Stimulated activated CD4-positive, alpha-beta T cell treated with anti-CD3 and anti-CD28 coated beads, Interleukin-12 subunit alpha, Interleukin-12 subunit beta, amount 100 ng/mL, for 24 hours (primary cell): ENCODE measurements around the gene POTEB3.
"Not testable (repeated sequence)": the region's sequence is repeated elsewhere in the genome, so short reads cannot be mapped to it uniquely, and the experiment has no call there.

Experiments
- DNase-seq, 2 experiments: peaks; one replicate each; pipeline ENCODE4 v3.0.0-alpha.2; 2020; ENCODE audit warnings: low read depth in 2 of 2

The POTEB3 gene

GRCh38 chr15:21440399-21440798 is at the start of gene POTEB3:
Gene POTEB3, minus strand, starts transcription at chr15:21440499. Its CDS starts 488 bp downstream, at chr15:21440011.
- DNase-seq = not testable (repeated sequence)

- not testable (repeated sequence) for DNase-seq
Observed at GRCh38 chr15:21453683-21454082, 13.4 kb upstream of the POTEB3 start.

- DNase-seq = not testable (repeated sequence)
Observed at GRCh38 chr15:21451920-21452563, 11.7 kb upstream of the POTEB3 start.

GRCh38 chr15:21451487-21451886 is 11.2 kb upstream of the POTEB3 start:
- DNase-seq = not testable (repeated sequence)

- DNase-seq = not testable (repeated sequence)
Observed at GRCh38 chr15:21407366-21407765, 32.9 kb downstream of the POTEB3 start.

GRCh38 chr15:21401531-21401930 is 38.8 kb downstream of the POTEB3 start:
- DNase-seq = not testable (repeated sequence)

- not testable (repeated sequence) for DNase-seq
Observed at GRCh38 chr15:21399111-21399510, 41.2 kb downstream of the POTEB3 start.

- not testable (repeated sequence) for DNase-seq
Observed at GRCh38 chr15:21398511-21398910, 41.8 kb downstream of the POTEB3 start.

- DNase-seq = not testable (repeated sequence)
Observed at GRCh38 chr15:21397656-21398055, 42.6 kb downstream of the POTEB3 start.

- not testable (repeated sequence) for DNase-seq
Observed at GRCh38 chr15:21397186-21397585, 43.1 kb downstream of the POTEB3 start.

- not testable (repeated sequence) for DNase-seq
Observed at GRCh38 chr15:21385961-21386360, 54.3 kb downstream of the POTEB3 start.

GRCh38 chr15:21383866-21384485 is 56.3 kb downstream of the POTEB3 start:
- not testable (repeated sequence) for DNase-seq

GRCh38 chr15:21373682-21374081 is 66.6 kb downstream of the POTEB3 start:
- not testable (repeated sequence) for DNase-seq

- DNase-seq = not testable (repeated sequence)
Observed at GRCh38 chr15:21369177-21369576, 71.1 kb downstream of the POTEB3 start.

GRCh38 chr15:21368625-21369024 is 71.7 kb downstream of the POTEB3 start:
- DNase-seq = not testable (repeated sequence)
